BE2C (cell line): ENCODE measurements around the gene RNF130.
"Not testable (repeated sequence)": the region's sequence is repeated elsewhere in the genome, so short reads cannot be mapped to it uniquely, and the experiment has no call there.

ENCODE experiments used
- DNase-seq: peaks from one replicate; pipeline ENCODE4 v3.0.0-alpha.2; 2020
- H3K27me3 ChIP-seq: fragments of 250-450 bp; sonication (Bioruptor Pico); 2 replicates; pipeline ENCODE4 v1.5.1; 2020; ENCODE audit warnings: mild to moderate bottlenecking
- H3K36me3 ChIP-seq: fragments of 250-450 bp; sonication (Bioruptor Pico); 2 replicates; pipeline ENCODE4 v1.5.1; 2020; ENCODE audit warnings: mild to moderate bottlenecking
- H3K4me1 ChIP-seq: fragments of 250-450 bp; sonication (Bioruptor Pico); 2 replicates; pipeline ENCODE4 v1.5.1; 2020
- H3K4me3 ChIP-seq: 2 replicates; pipeline ENCODE4 v1.5.1; 2011; ENCODE audit warnings: low read depth, low read length
- H3K9me3 ChIP-seq: fragments of 250-450 bp; sonication (Bioruptor Pico); 2 replicates; pipeline ENCODE4 v1.5.1; 2020
- TF ChIP-seq, protein P1 (sequence below): IDR thresholded peaks from 2 replicates; pipeline ENCODE4 v1.5.1; 2012; ENCODE audit warnings: mild to moderate bottlenecking, low read depth, low read length

Gene RNF130

DNA sequence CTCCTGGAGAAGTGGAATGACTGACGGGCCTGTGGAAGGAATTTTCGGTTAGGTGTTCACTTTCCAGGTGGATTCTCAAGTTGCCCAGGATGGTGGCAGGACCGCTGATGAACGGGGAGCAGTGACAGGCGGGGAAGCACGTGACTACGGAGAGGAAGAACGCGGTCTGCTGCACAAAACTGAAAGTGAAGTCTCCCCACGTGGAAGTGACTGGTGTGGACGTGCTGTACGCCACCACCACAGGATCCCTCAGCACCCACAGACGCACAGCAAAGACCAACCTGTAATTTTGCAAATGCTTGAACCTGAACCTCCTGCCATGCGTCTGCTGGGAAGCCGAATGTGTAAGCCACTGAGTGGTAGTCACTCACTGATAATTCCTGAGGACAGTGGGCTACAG, 51.4 kb downstream of the RNF130 start:
- Histone ChIP-seq H3K4me3 (no peak overlapping the region), H3K4me1 (no peaks in the 10 kb centered on the region), H3K27me3 (no peaks in the 10 kb centered on the region), H3K9me3 (no peaks in the 10 kb centered on the region), H3K36me3 (no peaks in the 10 kb centered on the region)
- DNase-seq = no peak
- TF ChIP-seq, protein P1, sequence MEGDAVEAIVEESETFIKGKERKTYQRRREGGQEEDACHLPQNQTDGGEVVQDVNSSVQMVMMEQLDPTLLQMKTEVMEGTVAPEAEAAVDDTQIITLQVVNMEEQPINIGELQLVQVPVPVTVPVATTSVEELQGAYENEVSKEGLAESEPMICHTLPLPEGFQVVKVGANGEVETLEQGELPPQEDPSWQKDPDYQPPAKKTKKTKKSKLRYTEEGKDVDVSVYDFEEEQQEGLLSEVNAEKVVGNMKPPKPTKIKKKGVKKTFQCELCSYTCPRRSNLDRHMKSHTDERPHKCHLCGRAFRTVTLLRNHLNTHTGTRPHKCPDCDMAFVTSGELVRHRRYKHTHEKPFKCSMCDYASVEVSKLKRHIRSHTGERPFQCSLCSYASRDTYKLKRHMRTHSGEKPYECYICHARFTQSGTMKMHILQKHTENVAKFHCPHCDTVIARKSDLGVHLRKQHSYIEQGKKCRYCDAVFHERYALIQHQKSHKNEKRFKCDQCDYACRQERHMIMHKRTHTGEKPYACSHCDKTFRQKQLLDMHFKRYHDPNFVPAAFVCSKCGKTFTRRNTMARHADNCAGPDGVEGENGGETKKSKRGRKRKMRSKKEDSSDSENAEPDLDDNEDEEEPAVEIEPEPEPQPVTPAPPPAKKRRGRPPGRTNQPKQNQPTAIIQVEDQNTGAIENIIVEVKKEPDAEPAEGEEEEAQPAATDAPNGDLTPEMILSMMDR = no peak

DNA sequence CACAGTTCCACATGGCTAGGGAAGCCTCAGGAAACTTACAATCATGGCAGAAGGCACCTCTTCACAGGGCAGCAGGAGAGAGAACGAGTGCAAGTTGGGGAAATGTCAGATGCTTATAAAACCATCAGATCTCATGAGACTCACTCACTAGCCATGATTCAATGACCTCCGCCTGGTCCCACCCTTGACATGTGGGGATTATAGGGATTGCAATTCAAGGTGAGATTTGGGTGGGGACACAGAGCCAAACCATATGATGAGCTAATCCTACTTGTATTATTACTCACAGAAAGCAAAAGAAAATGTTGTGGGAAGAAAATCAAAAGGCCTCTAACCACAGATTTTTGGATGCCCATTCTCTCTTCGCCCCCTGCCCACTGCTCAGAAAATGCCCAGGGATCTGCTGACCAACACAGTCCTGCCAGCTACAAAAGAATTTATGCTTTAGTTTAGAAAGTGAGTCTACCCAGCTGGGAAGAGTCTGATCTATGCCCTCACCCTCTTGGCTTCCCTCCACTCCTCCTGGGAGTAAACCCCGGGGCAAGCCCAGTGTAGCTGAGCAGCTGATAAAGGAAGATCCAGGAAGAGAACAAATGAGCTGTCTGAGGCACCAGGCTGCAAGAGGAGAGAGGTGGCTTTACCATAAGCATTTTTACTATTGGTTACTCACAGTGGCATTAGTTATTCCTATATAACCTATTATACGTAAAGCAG, 53.1 kb downstream of the RNF130 start:
- Histone ChIP-seq H3K9me3 (no peaks in the 10 kb centered on the region), H3K4me1 (no peaks in the 10 kb centered on the region), H3K36me3 (no peaks in the 10 kb centered on the region), H3K27me3 (no peaks in the 10 kb centered on the region), H3K4me3 (no peak overlapping the region)
- no peak for DNase-seq
- TF ChIP-seq, protein P1 = no peak

DNA sequence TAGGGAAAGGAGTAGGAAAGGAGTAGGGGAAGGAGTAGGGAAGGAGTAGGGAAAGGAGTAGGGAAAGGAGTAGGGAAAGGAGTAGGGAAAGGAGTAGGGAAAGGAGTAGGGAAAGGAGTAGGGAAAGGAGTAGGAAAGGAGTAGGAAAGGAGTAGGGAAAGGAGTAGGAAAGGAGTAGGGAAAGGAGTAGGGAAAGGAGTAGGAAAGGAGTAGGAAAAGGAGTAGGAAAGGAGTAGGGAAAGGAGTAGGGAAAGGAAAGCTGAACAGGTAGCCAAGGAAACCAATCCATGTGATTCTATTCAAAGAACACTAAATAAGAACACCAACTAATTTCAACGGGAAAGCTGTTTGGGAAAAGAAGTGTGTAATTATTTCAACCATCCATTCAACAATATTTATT, 56.0 kb downstream of the RNF130 start:
- H3K4me3 ChIP-seq, H3K9me3 ChIP-seq, H3K4me1 ChIP-seq, H3K36me3 ChIP-seq, DNase-seq, H3K27me3 ChIP-seq: not testable (repeated sequence)

DNA sequence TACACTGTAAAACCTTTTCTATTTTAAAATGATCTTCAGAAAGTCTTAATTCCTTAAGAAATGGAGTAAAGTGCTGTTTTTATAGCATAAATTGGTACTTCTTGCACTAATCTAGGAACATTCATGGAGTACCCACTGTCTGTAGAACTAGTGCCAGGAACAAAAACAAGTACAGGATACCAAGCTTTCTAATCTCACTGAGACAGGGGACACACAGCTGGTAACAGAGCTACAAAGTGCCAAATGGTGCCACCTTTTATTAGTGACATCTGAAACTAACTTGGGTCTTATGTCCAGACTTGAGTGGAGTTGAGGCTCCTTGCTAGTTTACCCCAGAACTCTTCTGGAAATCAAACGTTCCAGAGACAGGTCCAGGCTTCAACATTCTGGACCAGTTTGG, 57.9 kb downstream of the RNF130 start:
- H3K4me3 ChIP-seq = no peak overlapping the region
- no peaks in the 10 kb centered on the region for H3K27me3 ChIP-seq
- no peaks in the 10 kb centered on the region for H3K4me1 ChIP-seq
- no peak for DNase-seq
- no peaks in the 10 kb centered on the region for H3K9me3 ChIP-seq
- H3K36me3 ChIP-seq = no peaks in the 10 kb centered on the region
- TF ChIP-seq, protein P1 = no peak

DNA sequence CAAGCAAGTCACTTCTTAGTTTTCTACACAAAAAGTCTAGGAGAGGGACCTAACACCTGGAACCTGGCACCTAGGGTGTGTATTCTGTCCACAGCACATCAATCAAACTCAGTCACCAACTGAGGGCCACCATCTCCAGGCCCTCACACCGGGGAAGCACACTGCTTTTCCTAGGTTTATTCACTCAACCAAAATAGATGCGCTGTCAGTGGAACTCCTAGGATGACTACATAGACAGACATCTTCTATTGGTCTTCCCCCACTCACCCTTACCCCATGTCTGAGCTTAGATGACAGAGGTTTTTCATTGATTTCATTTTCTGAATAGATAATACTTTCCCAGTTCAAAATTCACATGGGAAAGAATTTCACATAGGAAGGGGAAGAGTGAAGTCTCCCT, 59.2 kb downstream of the RNF130 start:
- Histone ChIP-seq H3K36me3 (no peaks in the 10 kb centered on the region), H3K9me3 (no peaks in the 10 kb centered on the region), H3K4me1 (no peaks in the 10 kb centered on the region), H3K4me3 (no peak overlapping the region), H3K27me3 (no peaks in the 10 kb centered on the region)
- TF ChIP-seq, protein P1 = no peak
- DNase-seq = no peak

DNA sequence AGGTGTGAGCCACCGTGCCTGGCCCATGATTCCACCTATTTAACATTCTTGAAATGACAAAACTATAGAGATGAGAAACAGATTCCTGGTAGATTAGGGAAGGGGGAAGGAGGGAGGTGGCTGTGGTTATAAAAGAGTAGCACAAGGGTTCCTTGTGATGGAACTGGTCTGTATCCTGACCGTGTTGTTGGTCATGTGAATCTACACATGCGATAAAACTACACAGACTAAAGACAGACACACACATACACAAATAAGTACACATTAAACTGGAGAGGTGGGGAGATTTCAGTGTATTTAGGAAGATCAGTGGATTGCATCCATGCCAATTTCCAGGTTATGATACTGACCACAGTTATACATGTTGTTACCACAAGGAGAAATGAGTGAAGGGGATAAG, 60.9 kb downstream of the RNF130 start:
- DNase-seq = no peak

More for the DNA sequence above, 60.9 kb downstream of the RNF130 start:
- no peaks in the 10 kb centered on the region for H3K4me1 ChIP-seq
- TF ChIP-seq, protein P1 = no peak
- no peaks in the 10 kb centered on the region for H3K27me3 ChIP-seq
- H3K9me3 ChIP-seq = no peaks in the 10 kb centered on the region
- H3K4me3 ChIP-seq = no peak overlapping the region
- no peaks in the 10 kb centered on the region for H3K36me3 ChIP-seq
